ENCODE data around the gene SERF2.

Gene SERF2

GRCh38 chr15:43776101-43776717 lies 15.9 kb upstream of the SERF2 start:
- DNase-seq (ENCODE audit: low read depth): peak; percentile 36
- peak overlapping the region; percentile 93 for H3K4me3 ChIP-seq (ENCODE audit: low read length)
- TF ChIP-seq CTCF (IDR thresholded peaks at IDR 0.05; ENCODE audit: insufficient read depth, low read depth, low read length, missing control alignments): no peak

GRCh38 chr15:43776718-43777266 lies 15.3 kb upstream of the SERF2 start, which contains the start of gene ELL3:
TSS of gene ELL3 (minus strand) at chr15:43776966. CDS start at chr15:43776901, 65 bp downstream.
- H3K4me3 ChIP-seq (ENCODE audit: low read length): peak within 1 kb of the TSS; percentile 93
- peak; percentile 90 for DNase-seq (ENCODE audit: low read depth)
- TF ChIP-seq CTCF (IDR thresholded peaks at IDR 0.05; ENCODE audit: insufficient read depth, low read depth, low read length, missing control alignments): no peak

- DNase-seq (ENCODE audit: low read depth): peak; percentile 78
- peak overlapping the region; percentile 93 for H3K4me3 ChIP-seq (ENCODE audit: low read length)
These were observed 14.7 kb upstream of the SERF2 start for GRCh38 chr15:43777267-43777914.

GRCh38 chr15:43779016-43779415 lies 13.1 kb upstream of the SERF2 start:
- no peak overlapping the region for H3K4me3 ChIP-seq (ENCODE audit: low read length)
- no peak for DNase-seq (ENCODE audit: low read depth)

More at GRCh38 chr15:43777267-43777914, 14.7 kb upstream of the SERF2 start:
- peak; percentile 89 for TF ChIP-seq CTCF (IDR thresholded peaks at IDR 0.05; ENCODE audit: insufficient read depth, low read depth, low read length, missing control alignments)

GRCh38 chr15:43789409-43789808 lies 2.7 kb upstream of the SERF2 start:
- no peak overlapping the region for H3K4me3 ChIP-seq (ENCODE audit: low read length)
- DNase-seq (ENCODE audit: low read depth): no peak
- no peak for TF ChIP-seq CTCF (IDR thresholded peaks at IDR 0.05; ENCODE audit: insufficient read depth, low read depth, low read length, missing control alignments)

More at GRCh38 chr15:43779016-43779415, 13.1 kb upstream of the SERF2 start:
- TF ChIP-seq CTCF (IDR thresholded peaks at IDR 0.05; ENCODE audit: insufficient read depth, low read depth, low read length, missing control alignments): no peak

GRCh38 chr15:43792761-43793476 lies 799 bp downstream of the SERF2 start:
- peak; percentile 25 for TF ChIP-seq CTCF (IDR thresholded peaks at IDR 0.05; ENCODE audit: insufficient read depth, low read depth, low read length, missing control alignments)
- peak overlapping the region; percentile 99 for H3K4me3 ChIP-seq (ENCODE audit: low read length)
- DNase-seq (ENCODE audit: low read depth): peak; percentile 41

All from epithelial cell of esophagus (primary cell).